Activated CD4-positive, alpha-beta T cell treated with anti-CD3 and anti-CD28 coated beads for 36 hours (primary cell): ENCODE data around the gene RTKN2. TPM values are rescaled to one million over a fixed set of nuclear protein-coding genes. Genes with fewer than 3 reads are reported as not detected.

Source experiments
- ATAC-seq: fragments of 200-7000 bp; cut with Tn5 transposase; one replicate; pipeline ENCODE4 v1.10.0; 2021; ENCODE audit warnings: mild to moderate bottlenecking, moderate library complexity
- CTCF ChIA-PET: fragments of 350-600 bp; sonication (Branson Sonifier 250); formaldehyde crosslinking; loops from one replicate; lab custom pipeline; 2021; ENCODE audit warnings: antibody characterized with exemption; lab: Charles Lee
- POLR2A ChIA-PET: fragments of 350-600 bp; sonication (Branson Sonifier 250); formaldehyde crosslinking; loops from one replicate; lab custom pipeline; 2021; ENCODE audit warnings: antibody characterized with exemption, inconsistent platforms; lab: Charles Lee
- DNase-seq: peaks from one replicate; pipeline ENCODE4 v3.0.0-alpha.2; 2020
- H3K27ac Mint-ChIP-seq: one replicate; pipeline ENCODE4 v1.8.0; 2021; ENCODE audit warnings: mixed read lengths
- H3K27me3 Mint-ChIP-seq: one replicate; pipeline ENCODE4 v1.8.0; 2021; ENCODE audit warnings: mixed read lengths
- H3K36me3 Mint-ChIP-seq: one replicate; pipeline ENCODE4 v1.8.0; 2021; ENCODE audit warnings: low read depth, mixed read lengths
- H3K4me1 Mint-ChIP-seq: one replicate; pipeline ENCODE4 v1.8.0; 2021; ENCODE audit warnings: mixed read lengths
- H3K4me3 Mint-ChIP-seq: one replicate; pipeline ENCODE4 v1.8.0; 2021; ENCODE audit warnings: mild to moderate bottlenecking, moderate library complexity, mixed read lengths
- H3K9me3 Mint-ChIP-seq: one replicate; pipeline ENCODE4 v1.8.0; 2021; ENCODE audit warnings: low read depth, mixed read lengths
- intact Hi-C, 2 experiments: fragments of 100-400 bp; cut with DNase I in 1 of 2; cut with micrococcal nuclease in 1 of 2; formaldehyde crosslinking; loops; one replicate each; pipeline versions ENCODE4 v1.14.2 to v1.15.1; 2022 to 2024; cut with DNase I, micrococcal nuclease
- total RNA-seq, 2 experiments: library from RNA; stranded (reverse); gene quantifications; one replicate each; pipeline ENCODE4 v1.2.3, GENCODE V29; 2021

The RTKN2 gene
- total RNA-seq, 2 experiments from 2014 or later = 4.8 TPM

GRCh38 chr10:62159351-62159750, 109.3 kb downstream of the RTKN2 start:
- H3K4me3 Mint-ChIP-seq = no peak overlapping the region
- DNase-seq (no peak), ATAC-seq (no peak)
- POLR2A ChIA-PET = interaction anchor here (0.6 kb wide), 1 partner anchor 267 kb away, joined by 3 read pairs; no protein-coding TSS in a partner anchor
- intact Hi-C loops = no loop called here
- H3K27me3 Mint-ChIP-seq = no peaks in the 10 kb centered on the region
- peaks cover 3% of the 10 kb centered on the region for H3K9me3 Mint-ChIP-seq
- H3K4me1 Mint-ChIP-seq = peaks cover 4% of the 10 kb centered on the region
- CTCF ChIA-PET = interaction anchor here (0.6 to 1.7 kb wide), 2 partner anchors 13 to 257 kb away, joined by 3 to 5 read pairs; no protein-coding TSS in a partner anchor
- no peak overlapping the region for H3K27ac Mint-ChIP-seq
- no peaks in the 10 kb centered on the region for H3K36me3 Mint-ChIP-seq

DNA sequence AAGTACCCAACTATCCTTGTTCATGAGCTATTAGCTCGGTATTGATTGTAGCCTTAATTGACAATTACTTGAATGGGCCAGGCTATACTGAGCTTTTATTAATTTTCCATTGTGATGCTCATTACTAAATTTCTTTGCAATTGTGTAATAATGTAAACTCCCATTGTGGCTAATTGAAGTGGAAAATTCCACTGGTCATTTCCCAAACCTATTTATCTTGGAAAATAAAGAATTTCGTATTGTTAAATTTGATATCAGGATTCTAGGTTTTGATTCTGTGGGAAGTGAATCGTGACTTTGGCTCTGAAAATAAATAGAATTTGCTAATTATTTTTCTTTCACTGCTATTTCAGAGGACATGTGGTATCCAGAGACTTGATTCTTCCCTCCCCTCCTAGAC, 111.0 kb downstream of the RTKN2 start:
- Mint-ChIP-seq H3K4me1 (peaks cover 4% of the 10 kb centered on the region), H3K36me3 (no peaks in the 10 kb centered on the region), H3K4me3 (no peak overlapping the region), H3K27me3 (no peaks in the 10 kb centered on the region), H3K27ac (no peak overlapping the region), H3K9me3 (peaks cover 3% of the 10 kb centered on the region)
- CTCF ChIA-PET = interaction anchor here (0.6 to 1.6 kb wide), 4 partner anchors 9 to 930 kb away, joined by 3 to 6 read pairs (median 4); no protein-coding TSS in a partner anchor
- POLR2A ChIA-PET = no interaction called here
- intact Hi-C loops = no loop called here
- DNase-seq = no peak
- no peak for ATAC-seq

GRCh38 chr10:62155054-62155680, 113.5 kb downstream of the RTKN2 start:
- H3K9me3 Mint-ChIP-seq = peaks cover 13% of the 10 kb centered on the region
- H3K4me1 Mint-ChIP-seq = peaks cover 2% of the 10 kb centered on the region
- POLR2A ChIA-PET = no interaction called here
- ATAC-seq = no peak
- no peaks in the 10 kb centered on the region for H3K27me3 Mint-ChIP-seq
- CTCF ChIA-PET = interaction anchor here (1.4 kb wide), 1 partner anchor 14 kb away, joined by 3 read pairs; no protein-coding TSS in a partner anchor
- H3K36me3 Mint-ChIP-seq = peaks cover 3% of the 10 kb centered on the region
- H3K27ac Mint-ChIP-seq = no peak overlapping the region
- H3K4me3 Mint-ChIP-seq = no peak overlapping the region
- intact Hi-C loops = no loop called here
- no peak for DNase-seq

DNA sequence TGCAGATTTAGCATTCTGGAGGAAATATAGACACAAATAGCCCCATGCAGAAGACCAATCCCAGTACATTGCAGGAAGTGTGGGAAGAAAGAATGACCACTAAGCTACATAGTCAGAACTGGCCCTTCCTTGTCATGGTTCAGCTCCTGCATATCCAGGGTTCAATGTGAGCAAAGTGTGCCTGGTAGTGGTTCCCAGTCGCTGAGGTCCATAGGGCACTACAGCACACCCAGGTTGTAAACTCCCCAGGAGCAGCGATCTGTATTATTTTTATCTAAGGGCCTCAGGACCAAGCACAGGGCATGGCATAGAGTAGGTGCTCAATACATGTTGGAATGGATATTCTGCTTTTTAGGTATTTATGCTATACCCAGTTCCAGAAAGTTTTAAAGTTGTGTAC, 114.4 kb downstream of the RTKN2 start:
- CTCF ChIA-PET = interaction anchor here (1.0 kb wide), 1 partner anchor 111 kb away, joined by 3 read pairs; no protein-coding TSS in a partner anchor
- intact Hi-C loops = no loop called here
- Mint-ChIP-seq H3K4me1 (peaks cover 2% of the 10 kb centered on the region), H3K4me3 (no peak overlapping the region), H3K27ac (no peak overlapping the region), H3K36me3 (peaks cover 3% of the 10 kb centered on the region), H3K27me3 (no peaks in the 10 kb centered on the region), H3K9me3 (peaks cover 13% of the 10 kb centered on the region)
- DNase-seq = no peak
- ATAC-seq = no peak
- POLR2A ChIA-PET = no interaction called here

DNA sequence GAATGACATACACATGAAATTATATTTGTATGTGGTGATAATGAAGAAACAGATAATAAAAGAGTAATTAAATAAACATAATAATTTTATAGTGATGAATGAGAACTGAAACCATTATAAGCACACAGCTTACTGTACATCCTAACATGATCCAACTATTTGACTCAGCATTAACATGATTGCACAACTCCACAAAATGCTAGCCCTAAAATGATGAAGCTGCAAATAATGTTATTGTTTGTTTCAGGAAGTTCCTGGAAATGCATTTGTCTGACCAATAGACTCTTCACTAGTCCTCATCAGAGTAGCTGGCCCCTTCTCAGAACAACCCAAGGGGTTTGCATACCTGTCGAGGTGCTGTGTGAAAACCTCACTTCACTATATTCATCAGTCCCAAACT, 115.5 kb downstream of the RTKN2 start:
- ChIA-PET CTCF (no interaction called here), POLR2A (no interaction called here)
- Mint-ChIP-seq H3K27ac (no peak overlapping the region), H3K27me3 (no peaks in the 10 kb centered on the region), H3K4me1 (peaks cover 5% of the 10 kb centered on the region), H3K9me3 (peaks cover 13% of the 10 kb centered on the region), H3K4me3 (no peak overlapping the region), H3K36me3 (peaks cover 3% of the 10 kb centered on the region)
- DNase-seq (no peak), ATAC-seq (no peak)
- intact Hi-C loops = no loop called here

DNA sequence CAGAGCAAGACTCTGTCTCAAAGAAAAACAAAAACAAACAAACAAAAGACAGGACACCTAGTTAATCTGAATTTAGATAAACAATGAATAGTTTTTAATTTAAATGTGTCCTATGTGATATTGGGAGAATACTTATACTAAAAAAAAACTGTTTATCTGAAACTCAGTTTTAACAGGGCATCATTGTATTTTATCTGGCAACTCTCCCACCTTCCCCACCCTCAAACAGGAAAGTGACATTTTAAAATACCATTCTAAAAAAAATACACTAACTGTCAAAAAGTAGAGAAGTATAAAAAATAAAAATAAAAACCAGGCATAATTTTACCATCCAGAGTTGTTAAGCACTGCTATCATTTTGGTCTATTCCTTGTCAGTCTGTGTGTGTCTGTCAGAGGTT, 119.0 kb downstream of the RTKN2 start:
- POLR2A ChIA-PET = no interaction called here
- Mint-ChIP-seq H3K4me3 (no peak overlapping the region), H3K9me3 (peaks cover 10% of the 10 kb centered on the region), H3K36me3 (peaks cover 5% of the 10 kb centered on the region), H3K27ac (no peak overlapping the region), H3K4me1 (peaks cover 14% of the 10 kb centered on the region), H3K27me3 (no peaks in the 10 kb centered on the region)
- no peak for ATAC-seq
- intact Hi-C loops = no loop called here
- CTCF ChIA-PET = no interaction called here
- DNase-seq = no peak

- ChIA-PET CTCF (interaction anchor here (1.4 to 1.9 kb wide), 3 partner anchors 9 to 97 kb away, joined by 3 to 6 read pairs (median 4); no protein-coding TSS in a partner anchor), POLR2A (no interaction called here)
- Mint-ChIP-seq H3K27me3 (no peaks in the 10 kb centered on the region), H3K27ac (no peak overlapping the region), H3K9me3 (peaks cover 18% of the 10 kb centered on the region), H3K4me3 (no peak overlapping the region), H3K36me3 (peaks cover 8% of the 10 kb centered on the region), H3K4me1 (peaks cover 14% of the 10 kb centered on the region)
- ATAC-seq (no peak), DNase-seq (no peak)
- intact Hi-C loops = no loop called here
Observed at GRCh38 chr10:62148155-62148554, 120.5 kb downstream of the RTKN2 start.

DNA sequence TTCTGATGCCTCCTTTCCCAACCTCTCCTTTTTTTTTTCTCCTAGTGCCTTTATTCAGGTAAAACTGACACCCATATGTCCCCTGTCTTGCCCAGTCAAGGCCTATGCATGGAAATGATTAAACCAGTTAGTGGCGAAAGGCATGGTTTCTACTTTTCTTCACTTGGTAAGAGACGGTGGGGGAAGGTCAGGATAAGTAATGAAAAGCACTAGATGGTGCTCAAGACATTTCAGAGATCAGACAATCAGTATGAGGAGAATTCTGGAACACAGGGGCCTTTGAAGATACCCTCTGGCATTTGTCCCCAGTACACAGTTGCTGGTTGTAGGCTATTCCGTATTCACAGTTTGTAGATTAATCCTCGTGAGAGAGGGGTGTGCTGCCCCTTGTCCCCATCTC, 121.2 kb downstream of the RTKN2 start:
- CTCF ChIA-PET = interaction anchor here (0.9 to 1.9 kb wide), 4 partner anchors 10 to 98 kb away, joined by 3 to 6 read pairs (median 4); no protein-coding TSS in a partner anchor
- ATAC-seq = no peak
- no peak for DNase-seq

DNA sequence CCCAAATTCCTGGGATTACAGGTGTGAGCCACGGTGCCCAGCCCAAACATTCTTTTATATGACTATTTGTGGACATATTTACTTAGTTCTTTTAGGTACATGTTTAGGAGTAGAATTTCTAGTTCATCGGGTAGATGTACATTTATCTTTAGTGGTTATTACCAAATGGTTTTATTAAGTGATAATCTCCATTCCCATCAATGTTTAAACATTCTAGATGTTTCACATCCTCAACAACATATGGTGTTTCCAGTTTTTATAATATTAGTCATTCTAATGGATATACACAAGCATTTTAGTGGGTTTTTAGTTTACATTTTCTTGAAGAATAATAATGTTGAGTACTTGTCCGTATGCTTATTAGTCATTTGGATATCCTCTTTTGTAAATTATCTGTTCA, 131.7 kb downstream of the RTKN2 start:
- intact Hi-C loops = no loop called here
- no peaks in the 10 kb centered on the region for H3K27me3 Mint-ChIP-seq
- H3K27ac Mint-ChIP-seq = no peak overlapping the region
- DNase-seq = no peak
- peaks cover 5% of the 10 kb centered on the region for H3K36me3 Mint-ChIP-seq
- POLR2A ChIA-PET = no interaction called here
- peaks cover 5% of the 10 kb centered on the region for H3K4me1 Mint-ChIP-seq
- ATAC-seq = no peak
- CTCF ChIA-PET = no interaction called here
- peaks cover 8% of the 10 kb centered on the region for H3K9me3 Mint-ChIP-seq
- no peak overlapping the region for H3K4me3 Mint-ChIP-seq

More for the DNA sequence above, 121.2 kb downstream of the RTKN2 start:
- POLR2A ChIA-PET = no interaction called here
- Mint-ChIP-seq H3K9me3 (peaks cover 23% of the 10 kb centered on the region), H3K4me1 (peaks cover 14% of the 10 kb centered on the region), H3K36me3 (peaks cover 9% of the 10 kb centered on the region), H3K27me3 (no peaks in the 10 kb centered on the region), H3K27ac (no peak overlapping the region), H3K4me3 (no peak overlapping the region)
- intact Hi-C loops = no loop called here

GRCh38 chr10:62133618-62134017, 135.0 kb downstream of the RTKN2 start:
- ATAC-seq = peak; percentile 36
- Mint-ChIP-seq H3K9me3 (peaks cover 10% of the 10 kb centered on the region), H3K27me3 (no peaks in the 10 kb centered on the region), H3K4me3 (no peak overlapping the region), H3K4me1 (peaks cover 5% of the 10 kb centered on the region), H3K27ac (no peak overlapping the region), H3K36me3 (peaks cover 4% of the 10 kb centered on the region)
- intact Hi-C loops = no loop called here
- ChIA-PET CTCF (no interaction called here), POLR2A (no interaction called here)
- DNase-seq = no peak
